HG02943 (cell line): ENCODE data around the gene TMEM131L.
"Not testable (repeated sequence)": the region's sequence is repeated elsewhere in the genome, so short reads cannot be mapped to it uniquely, and the experiment has no call there.

Experiments used
- ATAC-seq: cut with Tn5 transposase; IDR thresholded peaks from one replicate; pipeline ENCODE4 v1.9.1; 2021; ENCODE audit warnings: mild to moderate bottlenecking, low read depth, moderate library complexity; ENCODE audit not compliant: unreplicated experiment

Gene TMEM131L

DNA sequence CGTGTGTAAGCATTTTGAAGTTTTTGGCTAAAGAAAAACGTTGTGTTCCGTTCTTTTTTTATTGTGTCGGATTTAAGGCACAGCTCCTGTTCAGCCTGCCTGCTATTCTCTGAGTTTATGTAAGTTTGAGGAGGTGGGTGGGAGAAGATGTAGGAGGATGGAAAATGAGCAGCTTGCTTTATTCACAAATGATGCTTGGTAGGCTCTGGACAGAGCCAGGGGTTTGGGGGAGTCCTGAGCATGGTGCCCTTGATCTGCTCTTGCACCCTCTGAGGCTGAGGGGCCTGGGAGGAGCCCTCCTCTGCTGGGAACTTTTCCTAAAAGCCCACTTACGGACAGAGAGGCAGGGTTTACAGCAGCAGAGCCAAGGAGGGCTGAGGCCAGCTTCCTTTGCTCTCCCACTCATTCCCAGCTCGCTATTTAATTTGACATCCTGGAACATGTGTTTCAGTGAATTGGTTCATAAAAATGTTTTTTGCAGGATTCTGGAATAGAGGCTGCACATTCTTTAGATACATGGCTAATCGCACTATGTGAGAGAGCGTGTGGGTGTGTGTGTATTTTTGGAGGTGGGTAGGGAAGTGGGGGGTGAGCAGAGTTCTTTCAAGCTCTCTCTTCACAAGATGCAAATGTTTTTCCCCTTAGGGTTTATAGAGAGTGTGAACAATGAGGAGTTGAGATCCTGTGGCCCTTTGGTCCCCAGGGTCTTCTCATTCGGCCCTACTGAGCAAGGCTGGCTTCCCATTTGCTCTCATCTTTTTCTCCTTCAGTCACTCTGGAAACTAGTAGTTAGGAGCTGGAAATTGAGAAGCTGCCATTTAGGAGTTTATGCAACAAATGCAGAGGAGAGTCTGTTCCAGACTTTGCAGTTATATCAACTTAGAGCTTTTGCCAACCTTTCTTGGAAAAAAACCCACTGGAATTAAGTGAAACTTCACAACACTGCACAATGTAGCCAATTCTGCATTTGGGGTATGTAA is 32.1 kb downstream of the TMEM131L start:
- peak; percentile 64 for ATAC-seq

DNA sequence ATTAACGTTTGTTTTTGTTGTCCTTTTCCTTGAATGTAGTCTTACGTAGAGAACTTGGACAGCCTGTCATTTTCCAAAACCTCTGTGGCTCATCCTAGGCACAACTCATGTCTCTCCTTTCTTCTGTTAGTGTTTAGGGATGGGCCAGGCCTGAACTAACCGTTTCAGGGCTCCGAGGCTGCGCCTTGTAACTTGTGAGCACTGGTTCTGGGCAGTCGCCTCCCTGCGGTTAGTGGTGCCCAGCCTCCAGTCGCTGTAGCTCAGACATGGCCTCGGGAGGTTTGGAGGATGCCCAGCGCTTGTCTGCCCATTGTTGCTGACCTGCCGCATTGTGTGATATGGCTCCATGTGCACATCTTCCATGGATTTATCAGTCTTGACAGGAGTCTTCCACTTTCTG is 32.8 kb downstream of the TMEM131L start:
- no peak for ATAC-seq

DNA sequence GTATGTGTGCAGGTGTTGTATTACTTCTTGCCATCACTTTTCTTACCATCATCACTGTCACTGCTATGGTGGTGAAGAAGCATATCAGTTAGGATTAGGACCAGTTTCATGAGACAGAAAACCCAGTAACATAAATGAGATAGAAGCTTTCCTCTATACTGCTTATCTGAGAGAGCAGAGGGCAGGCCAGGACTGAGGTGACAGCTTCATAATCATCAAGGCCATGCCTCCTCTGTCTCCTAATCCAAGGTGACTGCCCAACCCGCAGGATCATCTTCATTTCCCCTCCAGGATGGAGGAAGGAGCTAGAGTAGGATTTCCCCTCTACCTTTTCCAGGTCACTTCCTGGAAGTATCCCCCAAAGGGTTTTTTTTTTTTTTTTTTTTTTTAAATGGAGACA is 35.4 kb downstream of the TMEM131L start:
- no peak for ATAC-seq

DNA sequence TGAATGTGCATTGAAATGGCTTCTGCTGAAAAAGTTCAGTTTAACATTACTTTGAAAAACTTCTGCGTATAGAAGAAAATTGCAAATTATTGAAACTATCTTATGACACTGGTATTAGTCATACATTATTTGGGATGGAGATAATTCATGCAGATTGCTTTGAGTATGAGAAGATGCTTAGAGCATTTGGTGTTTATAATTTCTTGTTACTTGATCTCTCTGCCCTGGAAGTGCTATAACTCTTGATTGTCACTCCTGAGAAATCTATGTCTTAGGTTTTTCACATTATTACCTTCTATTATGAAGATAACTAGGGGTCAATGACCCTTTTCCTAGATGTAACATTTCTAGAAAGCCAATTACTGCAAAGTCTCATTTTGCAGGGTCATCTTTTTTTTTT is 36.4 kb downstream of the TMEM131L start:
- ATAC-seq: no peak

DNA sequence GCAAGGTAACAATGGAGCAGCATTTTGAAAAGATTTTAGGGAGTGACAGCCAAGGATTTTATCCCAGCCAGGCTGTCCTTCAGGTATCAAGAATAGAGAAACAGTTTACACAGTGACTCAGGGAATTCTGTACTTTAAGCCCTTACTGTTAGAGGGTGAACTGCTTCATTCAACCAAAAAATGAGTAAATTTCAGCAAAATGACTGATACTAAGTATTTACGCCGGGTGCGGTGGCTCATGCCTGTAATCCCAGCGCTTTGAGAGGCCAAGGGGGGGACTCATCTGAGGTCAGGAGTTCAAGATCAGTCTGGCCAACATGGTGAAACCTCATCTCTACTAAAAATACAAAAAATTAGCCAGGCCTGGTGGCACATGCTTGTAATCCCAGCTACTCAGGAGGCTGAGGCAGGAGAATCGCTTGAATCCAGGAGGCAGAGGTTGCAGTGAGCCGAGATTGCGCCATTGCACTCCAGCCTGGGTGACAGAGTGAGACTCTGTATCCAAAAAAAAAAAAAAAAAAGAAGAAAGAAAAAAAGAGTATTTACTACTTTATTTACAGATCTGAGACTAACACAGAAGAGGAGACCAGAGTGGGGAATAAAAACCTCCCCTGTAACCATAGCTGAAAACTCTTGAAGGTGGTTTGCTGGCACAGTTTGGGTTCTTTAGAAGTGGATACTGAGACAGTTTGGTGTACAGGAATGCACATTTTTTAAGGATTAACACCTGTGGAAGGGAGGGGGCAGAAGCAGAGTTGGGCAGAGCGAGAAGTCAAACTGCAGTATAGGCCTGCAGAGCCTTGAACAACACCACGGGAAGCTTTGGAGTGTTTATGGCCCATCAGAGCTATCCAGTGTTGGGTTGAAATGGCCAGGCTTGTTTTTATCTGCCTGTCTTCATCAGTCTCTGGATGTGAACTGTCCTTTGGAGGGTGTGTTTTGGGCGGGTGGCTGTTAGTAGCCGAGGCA is 40.5 kb downstream of the TMEM131L start:
- no peak for ATAC-seq

DNA sequence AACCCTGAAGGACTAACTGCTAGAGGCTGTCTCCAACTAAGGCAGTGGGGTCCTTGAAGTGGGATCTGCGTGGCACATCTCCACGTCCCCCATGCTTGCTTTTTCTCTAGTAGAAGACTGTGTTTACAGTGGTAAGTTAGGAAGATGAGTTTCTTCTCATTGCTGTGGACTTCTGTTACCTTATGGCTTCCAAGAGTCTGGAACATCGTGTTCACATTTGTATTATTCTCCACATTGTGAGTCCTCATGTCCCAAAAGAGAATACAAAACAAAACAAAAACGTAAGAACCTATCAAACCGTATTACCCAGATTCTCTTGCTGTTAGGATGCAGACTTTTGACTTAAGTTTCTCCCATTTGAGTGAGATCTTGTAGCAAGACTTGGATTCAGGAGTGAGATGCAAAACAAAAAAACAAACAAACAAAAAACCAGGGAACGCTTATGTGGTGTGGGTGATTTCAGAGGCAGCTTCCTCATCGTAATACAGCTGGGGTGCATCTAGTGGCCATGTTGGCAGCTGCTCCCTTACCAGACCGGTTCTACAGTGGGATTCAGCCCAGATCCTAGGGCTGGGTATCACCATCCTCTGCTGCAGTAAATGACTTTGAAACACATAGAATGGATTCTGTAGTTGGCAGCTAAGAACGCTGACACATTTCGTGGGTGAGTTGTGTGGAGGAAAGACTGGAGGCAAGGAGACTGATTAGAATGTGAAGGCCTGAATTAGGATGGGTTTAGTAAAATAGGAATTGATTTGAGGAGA is 41.3 kb downstream of the TMEM131L start:
- no peak for ATAC-seq

DNA sequence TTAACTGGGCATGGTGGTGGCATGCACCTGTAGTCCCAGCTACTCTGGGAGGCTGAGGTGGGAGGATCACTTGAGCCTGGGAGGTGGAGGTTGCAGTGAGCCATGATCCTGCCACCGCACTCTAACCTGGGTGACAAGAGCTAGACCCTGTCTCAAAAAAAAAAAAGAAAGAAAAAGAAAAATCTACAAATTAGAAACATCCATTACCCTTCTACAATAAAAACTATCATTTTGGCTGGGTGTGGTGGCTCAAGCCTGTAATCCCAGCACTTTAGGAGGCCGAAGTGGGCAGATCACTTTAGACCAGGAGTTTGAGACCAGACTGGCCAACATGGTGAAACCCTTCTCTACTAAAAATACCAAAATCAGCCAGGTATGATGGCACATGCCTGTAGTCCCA is 43.1 kb downstream of the TMEM131L start:
- ATAC-seq: not testable (repeated sequence)

DNA sequence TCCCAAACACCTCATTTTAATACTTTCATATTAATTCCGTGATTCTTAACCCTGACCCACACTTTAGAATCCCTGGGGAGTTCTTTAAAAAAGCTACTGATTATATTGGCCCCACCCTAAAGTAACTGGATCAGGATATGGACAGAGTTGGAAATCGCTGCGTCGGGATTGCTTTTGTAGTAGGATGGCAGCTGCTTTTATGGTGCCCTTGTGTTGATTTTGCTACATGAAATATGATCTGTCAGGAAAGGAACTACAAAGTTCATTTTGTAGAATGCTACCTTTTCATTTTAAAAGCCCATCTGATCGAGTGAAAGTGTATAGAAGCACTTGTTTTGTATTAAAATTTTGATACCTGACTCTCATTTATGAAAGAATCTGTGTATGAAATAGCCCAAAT is 43.6 kb downstream of the TMEM131L start:
- ATAC-seq: no peak

DNA sequence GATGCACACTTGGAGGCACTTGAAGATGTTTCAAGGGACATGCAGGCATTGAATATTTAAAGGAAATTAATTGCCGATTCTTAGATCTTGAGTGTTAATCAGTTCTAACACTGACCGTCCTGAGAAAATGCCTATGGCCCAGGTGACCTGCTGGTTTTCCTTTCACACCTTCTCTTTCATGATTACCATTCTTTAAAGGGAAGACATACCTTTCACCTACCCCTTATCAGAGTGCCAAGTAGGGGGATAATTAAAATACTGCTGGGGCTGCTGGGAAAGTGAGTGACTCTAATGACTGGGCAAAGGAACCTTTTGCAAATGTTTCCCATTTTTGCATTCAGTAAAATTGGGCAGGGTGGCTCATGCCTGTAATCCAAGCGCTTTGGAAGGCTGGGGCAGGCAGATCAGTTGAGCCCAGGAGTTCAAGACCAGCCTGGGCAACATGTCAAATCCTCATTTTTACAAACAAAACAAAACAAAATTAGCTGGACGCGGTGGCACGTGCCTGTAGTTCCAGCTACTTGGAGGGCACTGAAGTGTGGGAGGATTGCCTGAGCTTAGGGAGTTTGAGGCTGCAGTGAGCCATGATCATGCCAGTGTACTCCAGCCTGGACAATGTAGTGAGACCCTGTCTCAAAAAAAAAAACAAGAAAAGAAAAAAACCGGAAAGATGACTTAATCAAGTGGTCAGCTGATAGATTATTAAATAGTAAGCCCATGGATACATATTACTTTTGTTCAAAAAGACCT is 44.3 kb downstream of the TMEM131L start:
- ATAC-seq: no peak

DNA sequence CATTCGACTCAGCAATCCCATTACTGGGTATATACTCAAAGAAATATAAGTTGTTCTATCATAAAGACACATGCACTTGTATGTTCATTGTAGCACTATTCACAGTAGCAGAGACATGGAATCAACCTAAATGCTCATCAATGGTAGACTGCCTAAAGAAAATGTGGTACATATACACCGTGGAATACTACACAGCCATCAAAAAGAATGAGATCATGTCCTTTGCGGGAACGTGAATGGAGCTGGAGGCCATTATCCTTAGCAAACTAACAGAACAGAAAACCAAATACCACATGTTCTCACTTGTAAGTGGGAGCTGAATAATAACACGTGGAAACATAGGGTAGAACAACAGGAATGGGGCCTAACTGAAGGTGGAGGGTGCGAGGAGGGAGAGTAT is 44.9 kb downstream of the TMEM131L start:
- ATAC-seq: no peak

DNA sequence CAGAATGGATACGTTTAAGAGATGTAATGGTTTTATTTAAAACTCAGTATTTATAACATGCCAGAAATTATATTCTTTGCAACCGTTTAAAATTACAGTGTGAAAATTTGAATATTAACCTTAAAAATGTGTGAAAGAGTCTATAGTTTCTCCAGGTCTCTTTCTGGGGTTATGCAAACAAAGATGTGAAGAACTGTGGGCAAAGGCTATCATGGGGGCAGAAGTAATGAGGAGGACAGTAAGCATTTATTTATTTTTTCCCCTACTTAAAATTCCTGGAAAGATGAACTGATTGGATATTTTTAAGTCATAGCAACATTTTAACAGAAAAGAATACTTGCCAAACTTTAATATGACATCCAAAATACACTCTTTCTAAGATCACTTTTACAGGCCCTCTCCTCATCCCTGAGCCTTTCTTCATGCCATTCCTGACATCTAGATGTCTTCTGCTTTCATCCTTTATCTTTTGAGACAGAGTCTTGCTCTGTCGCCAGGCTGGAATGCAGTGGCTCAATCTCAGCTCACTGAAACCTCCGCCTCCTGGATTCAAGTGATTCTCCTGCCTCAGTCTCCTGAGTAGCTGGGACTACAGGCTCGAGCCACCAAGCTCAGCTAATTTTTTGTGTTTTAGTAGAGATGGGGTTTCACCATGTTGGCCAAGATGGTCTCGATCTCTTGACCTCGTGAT is 46.1 kb downstream of the TMEM131L start:
- no peak for ATAC-seq

DNA sequence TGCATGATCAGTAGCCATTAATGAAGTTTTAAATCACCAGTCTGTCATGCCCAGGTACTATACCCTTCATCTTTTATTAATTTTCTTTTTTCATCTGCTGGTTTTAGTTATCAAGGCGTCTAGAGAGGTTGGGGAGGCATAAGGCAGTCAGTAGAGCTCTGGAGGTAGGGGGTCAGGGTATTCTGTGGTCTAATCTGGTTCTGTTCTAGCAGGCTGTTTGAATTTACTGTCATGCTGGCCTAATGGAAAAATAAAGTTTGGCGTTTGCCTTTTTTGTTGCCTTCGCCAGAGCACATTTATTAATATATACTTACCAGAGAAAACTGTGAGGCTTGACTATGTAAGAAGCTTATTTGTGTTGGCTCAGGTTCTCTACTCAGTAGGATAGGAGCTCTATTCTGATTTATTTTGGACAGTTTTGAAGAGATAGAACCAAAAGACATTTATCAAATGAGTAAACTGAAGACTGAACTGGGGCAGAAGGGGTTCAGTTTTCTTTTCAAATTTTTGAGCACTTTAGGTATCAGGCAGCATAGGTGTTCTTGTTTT is 46.9 kb downstream of the TMEM131L start:
- ATAC-seq: no peak

DNA sequence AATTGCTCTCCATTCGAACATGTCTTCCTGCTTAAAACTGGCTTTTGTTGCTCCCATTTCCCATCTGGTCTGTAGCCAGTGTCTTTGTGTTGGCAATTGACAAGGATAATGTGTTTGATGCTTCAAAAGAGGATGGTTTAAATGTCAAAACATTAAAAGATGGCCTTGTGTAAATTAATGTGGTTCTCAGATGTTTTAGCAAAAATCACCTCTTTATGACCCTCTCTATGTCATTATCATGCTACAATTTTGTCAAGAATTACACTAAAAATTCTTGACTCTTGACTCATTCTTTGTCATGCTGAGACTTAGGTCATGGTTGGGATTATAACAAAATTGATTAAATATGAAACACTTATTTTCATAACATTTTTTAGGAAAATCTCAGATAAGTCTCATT is 47.4 kb downstream of the TMEM131L start:
- no peak for ATAC-seq

DNA sequence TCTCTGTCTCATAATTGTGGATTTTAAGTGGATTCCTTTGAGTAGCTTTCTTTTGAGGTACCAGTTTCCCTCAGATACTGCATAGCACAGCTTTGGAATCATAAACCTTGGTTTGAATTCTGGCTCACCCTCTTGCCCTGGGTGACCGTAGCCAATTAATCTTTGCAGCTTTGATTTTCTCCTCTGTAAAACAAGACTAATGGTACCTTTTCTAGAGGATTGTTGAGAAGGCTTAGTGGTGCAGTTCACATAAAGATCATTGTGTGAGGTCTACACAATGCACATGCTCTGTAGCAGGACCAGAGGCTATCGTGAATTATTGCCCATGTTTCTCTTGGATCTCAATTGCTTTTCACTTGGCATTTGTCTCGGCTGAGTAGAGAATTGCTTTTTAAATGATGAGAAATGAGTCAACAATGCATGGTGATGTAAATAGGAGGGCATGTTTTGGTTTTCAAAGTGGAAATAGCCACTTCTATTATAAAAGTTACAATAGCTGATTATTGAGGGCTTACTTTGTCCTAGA is 47.9 kb downstream of the TMEM131L start:
- no peak for ATAC-seq

DNA sequence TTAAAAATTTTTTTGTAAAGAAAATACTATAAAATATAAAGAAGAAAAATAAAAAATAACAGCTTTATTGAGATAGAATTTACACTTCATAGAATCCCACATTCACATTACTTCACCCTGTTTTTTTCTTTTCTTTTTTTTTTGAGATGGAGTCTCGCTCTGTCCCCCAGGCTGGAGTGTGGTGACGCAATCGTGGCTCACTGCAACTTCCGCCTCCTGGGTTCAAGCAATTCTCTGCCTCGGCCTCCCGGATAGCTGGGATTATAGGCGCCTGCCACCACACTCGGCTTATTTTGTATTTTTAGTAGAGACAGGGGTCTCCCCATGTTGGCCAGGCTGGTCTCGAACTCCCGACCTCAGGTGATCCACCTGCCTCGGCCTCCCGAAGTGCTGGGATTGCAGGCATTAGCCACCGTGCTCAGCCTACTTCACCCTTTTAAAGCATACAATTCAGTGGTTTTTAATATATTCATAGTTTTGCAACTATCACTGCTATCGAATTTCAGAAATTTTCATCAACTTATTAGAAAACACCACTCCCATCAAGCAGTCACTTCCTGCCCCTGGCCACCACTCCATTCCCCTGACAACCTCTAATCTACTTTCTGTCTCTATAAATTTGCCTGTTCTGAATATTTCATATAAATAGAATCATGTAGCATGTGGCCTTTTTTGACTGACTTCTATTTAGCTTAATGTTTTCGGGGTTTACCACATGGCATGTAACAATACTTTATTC is 48.7 kb downstream of the TMEM131L start:
- ATAC-seq: no peak

DNA sequence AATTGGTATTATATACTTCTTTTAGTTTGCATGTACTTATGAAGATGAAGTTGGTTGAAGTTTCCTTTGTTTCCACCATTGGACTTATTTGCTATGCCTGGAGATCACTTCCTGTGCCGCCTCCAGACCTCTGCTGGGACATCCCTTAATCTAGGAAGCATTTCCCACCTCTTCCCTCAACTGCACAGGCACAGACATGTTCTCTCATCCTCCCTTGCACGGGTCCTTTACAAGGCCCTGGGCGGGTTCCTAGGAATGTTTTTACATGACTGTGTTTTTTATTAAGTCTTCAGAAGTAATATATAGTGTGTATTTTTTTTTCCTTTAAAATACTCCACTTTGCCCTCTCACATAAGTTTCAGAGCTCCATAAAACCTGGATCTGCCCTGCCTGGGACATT is 51.0 kb downstream of the TMEM131L start:
- no peak for ATAC-seq

DNA sequence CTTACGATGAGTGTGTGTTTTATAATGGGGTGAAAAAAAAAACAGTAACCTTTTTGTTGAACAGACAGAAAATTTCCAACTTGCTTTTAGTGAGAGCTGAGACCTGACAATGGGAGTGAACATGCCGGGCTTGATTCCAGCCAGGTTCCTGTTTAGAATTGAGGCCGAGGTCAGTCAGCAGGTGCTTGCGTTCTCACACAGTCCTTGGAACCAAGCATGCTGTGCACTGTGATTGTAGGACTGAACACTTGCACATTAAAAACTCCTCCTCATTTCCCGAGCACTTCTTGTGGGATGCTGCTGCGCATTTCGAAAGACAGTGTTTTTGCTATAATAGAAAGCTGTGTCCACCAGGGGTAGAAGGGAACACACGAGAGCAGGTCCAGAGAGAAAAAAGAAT is 51.8 kb downstream of the TMEM131L start:
- ATAC-seq: no peak
